ENCODE results near the gene KRT8. TPM values are rescaled to one million over a fixed set of nuclear protein-coding genes. Genes with fewer than 3 reads are reported as not detected.

KRT8 gene
- total RNA-seq, 1 donor, result 57.0 TPM

GRCh38 chr12:52910248-52910883 lies 5.5 kb upstream of the KRT8 start:
- TF ChIP-seq CTCF (IDR thresholded peaks at IDR 0.05; ENCODE audit: insufficient read depth, low read depth, low read length), result no peak
- no peak for DNase-seq (ENCODE audit: low read depth)
- H3K4me3 ChIP-seq (ENCODE audit: low read depth, low read length), result no peak overlapping the region

GRCh38 chr12:52909796-52910195 lies 4.9 kb upstream of the KRT8 start:
- TF ChIP-seq CTCF (IDR thresholded peaks at IDR 0.05; ENCODE audit: insufficient read depth, low read depth, low read length), result no peak
- H3K4me3 ChIP-seq (ENCODE audit: low read depth, low read length), result no peak overlapping the region
- no peak for DNase-seq (ENCODE audit: low read depth)

GRCh38 chr12:52909331-52909730 lies 4.5 kb upstream of the KRT8 start:
- TF ChIP-seq CTCF (IDR thresholded peaks at IDR 0.05; ENCODE audit: insufficient read depth, low read depth, low read length), result no peak
- no peak overlapping the region for H3K4me3 ChIP-seq (ENCODE audit: low read depth, low read length)
- DNase-seq (ENCODE audit: low read depth), result no peak

GRCh38 chr12:52907092-52907810 lies 2.4 kb upstream of the KRT8 start:
- no peak overlapping the region for H3K4me3 ChIP-seq (ENCODE audit: low read depth, low read length)
- DNase-seq (ENCODE audit: low read depth), result peak; percentile 70
- TF ChIP-seq CTCF (IDR thresholded peaks at IDR 0.05; ENCODE audit: insufficient read depth, low read depth, low read length), result no peak

- no peak overlapping the region for H3K4me3 ChIP-seq (ENCODE audit: low read depth, low read length)
- TF ChIP-seq CTCF (IDR thresholded peaks at IDR 0.05; ENCODE audit: insufficient read depth, low read depth, low read length), result no peak
- no peak for DNase-seq (ENCODE audit: low read depth)
These were observed 1.3 kb upstream of the KRT8 start for GRCh38 chr12:52906191-52906601.

GRCh38 chr12:52903855-52904508 lies 894 bp downstream of the KRT8 start:
- TF ChIP-seq CTCF (IDR thresholded peaks at IDR 0.05; ENCODE audit: insufficient read depth, low read depth, low read length), result no peak
- H3K4me3 ChIP-seq (ENCODE audit: low read depth, low read length), result peak overlapping the region; percentile 59
- peak; percentile 73 for DNase-seq (ENCODE audit: low read depth)
